GM12874 (cell line): ENCODE measurements around the gene SDHC.

Experiments used
- CTCF ChIP-seq: IDR thresholded peaks from 2 replicates; pipeline ENCODE4 v1.5.1; 2011; ENCODE audit warnings: low read depth, mild to moderate bottlenecking, control low read depth, low read length, moderate library complexity; ENCODE audit not compliant: insufficient read depth

SDHC gene

GRCh38 chr1:161282991-161283390 lies 31.2 kb upstream of the SDHC start:
- no peak for TF ChIP-seq CTCF

- TF ChIP-seq CTCF: no peak
Measured at GRCh38 chr1:161285113-161285512, 29.1 kb upstream of the SDHC start.

- no peak for TF ChIP-seq CTCF
Measured at GRCh38 chr1:161285521-161285920, 28.7 kb upstream of the SDHC start.

- no peak for TF ChIP-seq CTCF
Measured at GRCh38 chr1:161287482-161288054, 26.6 kb upstream of the SDHC start.

GRCh38 chr1:161290779-161291178 lies 23.4 kb upstream of the SDHC start:
- no peak for TF ChIP-seq CTCF

- no peak for TF ChIP-seq CTCF
Measured at GRCh38 chr1:161297415-161297814, 16.8 kb upstream of the SDHC start.

GRCh38 chr1:161298116-161298515 lies 16.1 kb upstream of the SDHC start:
- TF ChIP-seq CTCF: no peak

- no peak for TF ChIP-seq CTCF
Measured at GRCh38 chr1:161299347-161299746, 14.8 kb upstream of the SDHC start.
